Activated CD4-positive, alpha-beta T cell treated with anti-CD3 and anti-CD28 coated beads, Interleukin-2, amount 10 ng/mL, durations not matched to agents 7 days and 5 days (primary cell): ENCODE measurements around the gene PDE1C. TPM values are rescaled to one million over a fixed set of nuclear protein-coding genes. Genes with fewer than 3 reads are reported as not detected.
"Not testable (repeated sequence)": the region's sequence is repeated elsewhere in the genome, so short reads cannot be mapped to it uniquely, and the experiment has no call there.

Experiments
- CTCF ChIA-PET: fragments of 350-600 bp; sonication (Branson Sonifier 250); formaldehyde crosslinking; loops from one replicate; lab custom pipeline; 2021; ENCODE audit warnings: antibody characterized with exemption; lab: Charles Lee
- POLR2A ChIA-PET: fragments of 350-600 bp; sonication (Branson Sonifier 250); formaldehyde crosslinking; loops from one replicate; lab custom pipeline; 2021; ENCODE audit warnings: antibody characterized with exemption; lab: Charles Lee
- DNase-seq: peaks from one replicate; pipeline ENCODE4 v3.0.0-alpha.2; 2020
- H3K27ac Mint-ChIP-seq: one replicate; pipeline ENCODE4 v1.8.0; 2021; ENCODE audit warnings: mild to moderate bottlenecking, moderate library complexity, mixed read lengths
- H3K27me3 Mint-ChIP-seq: one replicate; pipeline ENCODE4 v1.8.0; 2021; ENCODE audit warnings: mixed read lengths
- H3K36me3 Mint-ChIP-seq: one replicate; pipeline ENCODE4 v1.8.0; 2021; ENCODE audit warnings: low read depth, mixed read lengths
- H3K4me1 Mint-ChIP-seq: one replicate; pipeline ENCODE4 v1.8.0; 2021; ENCODE audit warnings: mixed read lengths
- H3K4me3 Mint-ChIP-seq: one replicate; pipeline ENCODE4 v1.8.0; 2021; ENCODE audit warnings: mild to moderate bottlenecking, moderate library complexity, mixed read lengths
- H3K9me3 Mint-ChIP-seq: one replicate; pipeline ENCODE4 v1.8.0; 2021; ENCODE audit warnings: mixed read lengths
- total RNA-seq, 2 experiments: library from RNA; stranded (reverse); gene quantifications; one replicate each; pipeline ENCODE4 v1.2.3, GENCODE V29; 2021

Gene PDE1C
- total RNA-seq, 2 experiments from 2014 or later, result not detected

GRCh38 chr7:32091608-32092210, 21.5 kb upstream of the PDE1C start:
- ChIA-PET POLR2A (no interaction called here), CTCF (interaction anchor here (0.8 kb wide), 1 partner anchor 11 kb away, joined by 3 read pairs; no protein-coding TSS in a partner anchor)
- H3K36me3 Mint-ChIP-seq, result no peaks in the 10 kb centered on the region
- H3K4me1 Mint-ChIP-seq, result no peaks in the 10 kb centered on the region
- H3K27ac Mint-ChIP-seq, result no peak overlapping the region
- no peaks in the 10 kb centered on the region for H3K9me3 Mint-ChIP-seq
- H3K27me3 Mint-ChIP-seq, result no peaks in the 10 kb centered on the region
- H3K4me3 Mint-ChIP-seq, result no peak overlapping the region
- no peak for DNase-seq

DNA sequence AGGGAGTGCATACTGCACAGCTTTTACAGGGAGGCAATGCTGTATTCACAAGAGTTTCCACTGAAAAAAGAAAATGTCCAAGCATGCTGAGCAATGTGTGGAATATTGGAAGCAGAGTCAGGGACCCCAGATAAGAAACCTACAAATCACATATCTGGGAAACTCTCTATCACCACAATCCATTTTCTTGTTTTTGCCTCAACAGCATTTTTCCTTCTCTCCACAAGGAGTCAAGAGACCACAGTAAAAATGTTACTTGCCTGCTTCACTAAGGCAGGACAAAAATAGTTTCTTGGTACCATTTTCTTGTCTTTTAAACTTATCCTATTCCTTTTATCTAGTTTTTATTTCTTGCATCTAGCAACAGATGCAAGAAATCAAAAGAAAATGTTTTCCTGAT, 19.5 kb upstream of the PDE1C start:
- no peak overlapping the region for H3K27ac Mint-ChIP-seq
- DNase-seq, result no peak
- no peak overlapping the region for H3K4me3 Mint-ChIP-seq
- no peaks in the 10 kb centered on the region for H3K4me1 Mint-ChIP-seq
- H3K9me3 Mint-ChIP-seq, result no peaks in the 10 kb centered on the region
- H3K36me3 Mint-ChIP-seq, result no peaks in the 10 kb centered on the region
- no peaks in the 10 kb centered on the region for H3K27me3 Mint-ChIP-seq
- ChIA-PET POLR2A (no interaction called here), CTCF (no interaction called here)

DNA sequence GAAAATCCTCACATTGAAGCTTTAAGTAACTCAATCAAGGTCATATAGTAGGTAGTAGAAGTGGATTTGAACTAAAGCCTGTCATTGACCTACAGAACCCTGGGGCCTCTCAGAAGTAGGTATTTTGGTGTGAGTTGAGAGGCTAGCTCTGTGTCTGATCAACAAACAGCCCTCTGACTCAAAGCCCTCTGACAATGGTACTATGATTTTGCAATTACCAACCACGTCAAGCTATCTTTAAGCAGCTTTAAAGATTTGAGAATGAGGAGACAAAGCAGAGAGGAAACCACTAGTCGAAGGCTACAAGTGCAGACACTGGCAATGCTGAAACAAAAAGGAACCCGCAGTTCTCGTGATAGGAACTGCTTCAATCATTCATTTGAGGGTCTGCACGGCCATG, 19.0 kb upstream of the PDE1C start:
- no peaks in the 10 kb centered on the region for H3K4me1 Mint-ChIP-seq
- no peaks in the 10 kb centered on the region for H3K9me3 Mint-ChIP-seq
- H3K27me3 Mint-ChIP-seq, result no peaks in the 10 kb centered on the region
- no peak overlapping the region for H3K4me3 Mint-ChIP-seq
- no peak for DNase-seq
- ChIA-PET CTCF (no interaction called here), POLR2A (no interaction called here)
- no peaks in the 10 kb centered on the region for H3K36me3 Mint-ChIP-seq
- no peak overlapping the region for H3K27ac Mint-ChIP-seq

- Mint-ChIP-seq H3K27me3 (no peaks in the 10 kb centered on the region), H3K4me3 (no peak overlapping the region), H3K36me3 (no peaks in the 10 kb centered on the region), H3K27ac (no peak overlapping the region), H3K4me1 (no peaks in the 10 kb centered on the region), H3K9me3 (no peaks in the 10 kb centered on the region)
- ChIA-PET POLR2A (no interaction called here), CTCF (no interaction called here)
- DNase-seq, result no peak
Measured at GRCh38 chr7:32088451-32088881, 18.3 kb upstream of the PDE1C start.

GRCh38 chr7:32079510-32079909, 9.3 kb upstream of the PDE1C start:
- peaks cover 7% of the 10 kb centered on the region for H3K9me3 Mint-ChIP-seq
- no peak overlapping the region for H3K27ac Mint-ChIP-seq
- POLR2A ChIA-PET, result no interaction called here
- H3K27me3 Mint-ChIP-seq, result no peaks in the 10 kb centered on the region
- no peak overlapping the region for H3K4me3 Mint-ChIP-seq
- DNase-seq, result no peak
- no peaks in the 10 kb centered on the region for H3K4me1 Mint-ChIP-seq
- CTCF ChIA-PET, result no interaction called here
- H3K36me3 Mint-ChIP-seq, result no peaks in the 10 kb centered on the region

DNA sequence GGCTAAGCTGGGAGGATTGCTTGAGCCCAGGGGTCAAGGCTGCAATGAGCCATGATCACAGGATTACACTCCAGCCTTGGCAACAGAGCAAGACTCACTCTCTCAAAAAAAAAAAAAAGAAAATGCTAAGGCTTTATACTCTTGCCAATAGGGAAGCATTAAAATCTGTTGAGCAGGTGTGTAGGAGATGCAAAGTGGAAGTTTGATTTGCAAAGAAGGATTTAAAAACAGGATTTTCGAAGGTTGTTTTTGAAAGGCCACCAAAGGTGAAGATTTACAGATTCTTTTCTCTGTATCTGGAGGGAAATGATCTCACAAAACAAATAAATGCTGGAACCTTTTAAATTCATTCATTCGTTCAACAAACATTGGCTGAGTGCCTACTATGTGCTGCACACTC, 8.6 kb upstream of the PDE1C start:
- Mint-ChIP-seq H3K9me3 (peaks cover 7% of the 10 kb centered on the region), H3K36me3 (no peaks in the 10 kb centered on the region), H3K4me3 (no peak overlapping the region), H3K27me3 (no peaks in the 10 kb centered on the region), H3K4me1 (no peaks in the 10 kb centered on the region), H3K27ac (no peak overlapping the region)
- ChIA-PET POLR2A (no interaction called here), CTCF (no interaction called here)
- no peak for DNase-seq

GRCh38 chr7:32077806-32078205, 7.6 kb upstream of the PDE1C start:
- POLR2A ChIA-PET, result no interaction called here

GRCh38 chr7:32076802-32077201, 6.6 kb upstream of the PDE1C start:
- CTCF ChIA-PET, H3K9me3 Mint-ChIP-seq, H3K27me3 Mint-ChIP-seq, POLR2A ChIA-PET, DNase-seq, H3K4me3 Mint-ChIP-seq, H3K27ac Mint-ChIP-seq, H3K4me1 Mint-ChIP-seq, H3K36me3 Mint-ChIP-seq: not testable (repeated sequence)

More at GRCh38 chr7:32077806-32078205, 7.6 kb upstream of the PDE1C start:
- no peak for DNase-seq
- CTCF ChIA-PET, result no interaction called here
- Mint-ChIP-seq H3K27me3 (no peaks in the 10 kb centered on the region), H3K27ac (no peak overlapping the region), H3K36me3 (no peaks in the 10 kb centered on the region), H3K4me1 (no peaks in the 10 kb centered on the region), H3K9me3 (peaks cover 7% of the 10 kb centered on the region), H3K4me3 (no peak overlapping the region)

- no peaks in the 10 kb centered on the region for H3K4me1 Mint-ChIP-seq
- no peak overlapping the region for H3K27ac Mint-ChIP-seq
- H3K4me3 Mint-ChIP-seq, result no peak overlapping the region
- ChIA-PET POLR2A (no interaction called here), CTCF (no interaction called here)
- H3K36me3 Mint-ChIP-seq, result no peaks in the 10 kb centered on the region
- H3K9me3 Mint-ChIP-seq, result no peaks in the 10 kb centered on the region
- peaks cover 6% of the 10 kb centered on the region for H3K27me3 Mint-ChIP-seq
- no peak for DNase-seq
Measured at GRCh38 chr7:32075612-32076011, 5.4 kb upstream of the PDE1C start.

- DNase-seq, result no peak
- Mint-ChIP-seq H3K27me3 (peaks cover 12% of the 10 kb centered on the region), H3K27ac (no peak overlapping the region), H3K4me3 (no peak overlapping the region), H3K36me3 (no peaks in the 10 kb centered on the region), H3K4me1 (no peaks in the 10 kb centered on the region), H3K9me3 (no peaks in the 10 kb centered on the region)
- ChIA-PET CTCF (no interaction called here), POLR2A (no interaction called here)
Measured at GRCh38 chr7:32074787-32075585, 4.8 kb upstream of the PDE1C start.

DNA sequence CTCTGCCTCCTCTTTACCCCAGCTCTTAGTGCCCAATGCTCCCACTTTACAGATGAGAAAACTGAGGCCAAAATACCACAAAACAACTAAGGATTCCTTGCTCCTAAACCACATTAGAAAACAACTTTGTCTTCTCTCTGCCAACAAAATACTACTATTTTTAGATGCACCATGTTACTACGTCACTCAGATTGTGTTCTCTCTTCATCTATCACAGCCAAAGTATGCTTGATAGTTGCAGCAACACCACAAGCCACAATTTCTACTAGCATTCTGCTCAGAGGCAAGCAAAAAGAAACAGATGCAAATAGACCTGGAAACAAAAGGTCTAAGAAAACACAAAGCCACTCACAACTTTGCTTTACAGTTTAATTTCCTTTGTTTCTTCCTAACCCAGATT, 3.3 kb upstream of the PDE1C start:
- H3K27me3 Mint-ChIP-seq, result peaks cover 22% of the 10 kb centered on the region
- ChIA-PET POLR2A (no interaction called here), CTCF (no interaction called here)
- H3K9me3 Mint-ChIP-seq, result no peaks in the 10 kb centered on the region
- no peak overlapping the region for H3K27ac Mint-ChIP-seq
- DNase-seq, result no peak
- no peak overlapping the region for H3K4me3 Mint-ChIP-seq
- H3K4me1 Mint-ChIP-seq, result no peaks in the 10 kb centered on the region
- no peaks in the 10 kb centered on the region for H3K36me3 Mint-ChIP-seq

GRCh38 chr7:32072397-32072796, 2.2 kb upstream of the PDE1C start:
- no peak for DNase-seq
- H3K36me3 Mint-ChIP-seq, result no peaks in the 10 kb centered on the region
- H3K27me3 Mint-ChIP-seq, result peaks cover 22% of the 10 kb centered on the region
- CTCF ChIA-PET, result no interaction called here
- H3K9me3 Mint-ChIP-seq, result no peaks in the 10 kb centered on the region
- H3K4me1 Mint-ChIP-seq, result no peaks in the 10 kb centered on the region
- H3K27ac Mint-ChIP-seq, result no peak overlapping the region
- POLR2A ChIA-PET, result no interaction called here
- no peak overlapping the region for H3K4me3 Mint-ChIP-seq

DNA sequence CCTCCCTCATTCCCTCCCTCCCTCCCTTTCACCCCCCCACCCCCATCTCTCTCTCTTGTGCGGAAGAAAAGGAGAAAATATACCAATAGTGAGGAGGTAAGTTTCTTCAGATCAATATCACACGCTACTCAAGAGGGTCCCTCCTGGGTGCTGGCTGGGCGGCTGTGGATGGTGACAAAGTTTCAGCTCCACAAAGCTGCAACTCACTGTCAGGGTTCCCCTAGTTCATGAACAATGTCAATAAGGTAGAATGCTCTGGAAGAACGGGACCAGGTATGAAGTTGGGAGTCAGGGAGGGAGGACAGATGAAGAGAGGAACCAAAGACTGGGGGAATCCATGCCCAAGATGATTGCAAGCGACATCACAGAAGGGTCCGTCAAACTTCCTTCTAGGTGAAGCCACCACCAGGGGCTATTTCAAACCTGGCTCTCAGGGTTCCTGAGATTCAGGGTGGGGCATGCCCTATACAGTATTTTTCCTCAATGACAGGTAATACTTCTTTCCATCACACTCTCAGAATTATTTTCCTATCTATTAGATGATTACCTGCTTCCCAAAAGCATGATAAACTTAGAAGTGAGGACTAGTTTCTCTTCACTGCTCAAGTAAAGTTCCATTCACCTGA, 1.4 kb upstream of the PDE1C start:
- CTCF ChIA-PET, result no interaction called here
- Mint-ChIP-seq H3K4me3 (no peak overlapping the region), H3K27ac (no peak overlapping the region), H3K9me3 (no peaks in the 10 kb centered on the region), H3K4me1 (no peaks in the 10 kb centered on the region), H3K36me3 (no peaks in the 10 kb centered on the region), H3K27me3 (peaks cover 22% of the 10 kb centered on the region)
- no peak for DNase-seq
- POLR2A ChIA-PET, result no interaction called here
